Natural killer cell (primary cell): ENCODE measurements around the gene SLC35B2. TPM values are rescaled to one million over a fixed set of nuclear protein-coding genes. Genes with fewer than 3 reads are reported as not detected.
"Not testable (repeated sequence)": the region's sequence is repeated elsewhere in the genome, so short reads cannot be mapped to it uniquely, and the experiment has no call there.

Source experiments
- ATAC-seq, 3 donors: fragments of 150-1000 bp in 2 of 3; fragments of 200-7000 bp in 1 of 3; cut with Tn5 transposase; 1 replicate in 1 of 3; 2 replicates in 2 of 3; pipeline ENCODE4 v1.10.0; 2021; ENCODE audit warnings: mild to moderate bottlenecking in 2 of 3, moderate library complexity in 2 of 3
- DNase-seq, 2 donors: peaks; one replicate each; pipeline versions ENCODE4 v3.0.0 to v3.0.0-alpha.2; 2013 to 2021; ENCODE audit warnings: mixed read lengths in 1 of 2
- H3K27ac ChIP-seq: one replicate; pipeline ENCODE4 v1.5.1; 2013; ENCODE audit warnings: mild to moderate bottlenecking, low read length
- H3K27me3 ChIP-seq: one replicate; pipeline ENCODE4 v1.6.1; 2013; ENCODE audit warnings: low read length; ENCODE audit not compliant: control insufficient read depth, insufficient read depth
- H3K36me3 ChIP-seq: one replicate; pipeline ENCODE4 v1.6.1; 2013; ENCODE audit warnings: low read length; ENCODE audit not compliant: control insufficient read depth, insufficient read depth
- H3K4me1 ChIP-seq: one replicate; pipeline ENCODE4 v1.6.1; 2013; ENCODE audit warnings: low read length; ENCODE audit not compliant: control insufficient read depth, insufficient read depth
- H3K4me3 ChIP-seq: one replicate; pipeline ENCODE4 v1.5.1; 2013; ENCODE audit warnings: low read length
- H3K9me3 ChIP-seq: one replicate; pipeline ENCODE4 v1.6.1; 2013; ENCODE audit warnings: low read length; ENCODE audit not compliant: control insufficient read depth, insufficient read depth
- H3K27ac Mint-ChIP-seq, 2 donors: one replicate each; pipeline ENCODE4 v1.8.0; 2022; ENCODE audit warnings: mild to moderate bottlenecking in 2 of 2, mixed read lengths in 2 of 2, moderate library complexity in 1 of 2
- H3K27me3 Mint-ChIP-seq, 2 donors: one replicate each; pipeline ENCODE4 v1.8.0; 2022; ENCODE audit warnings: low read depth in 2 of 2, mixed read lengths in 2 of 2
- H3K36me3 Mint-ChIP-seq: one replicate; pipeline ENCODE4 v1.8.0; 2022; ENCODE audit warnings: mixed read lengths
- H3K4me1 Mint-ChIP-seq, 2 donors: one replicate each; pipeline ENCODE4 v1.8.0; 2022; ENCODE audit warnings: mixed read lengths in 2 of 2
- H3K4me3 Mint-ChIP-seq: one replicate; pipeline ENCODE4 v1.8.0; 2022; ENCODE audit warnings: mild to moderate bottlenecking, moderate library complexity, mixed read lengths
- H3K9me3 Mint-ChIP-seq, 2 donors: one replicate each; pipeline ENCODE4 v1.8.0; 2022; ENCODE audit warnings: mixed read lengths in 2 of 2
- CTCF ChIP-seq: fragments of 200-600 bp; IDR thresholded peaks from one replicate; pipeline ENCODE4 v1.8.0; 2022; ENCODE audit warnings: antibody characterized with exemption
- WGBS: methylation state at CpG from one replicate; pipeline ENCODE4 v1.1.7; 2013; ENCODE audit warnings: missing lambda C conversion rate; ENCODE audit not compliant: insufficient coverage; 5-methylcytosine and 5-hydroxymethylcytosine counted together
- intact Hi-C: fragments of 100-400 bp; cut with micrococcal nuclease; formaldehyde crosslinking; loops from one replicate; pipeline ENCODE4 v1.14.2; 2022
- total RNA-seq, 4 donors: library from RNA; stranded (reverse); fragments of 120-200 nt in 1 of 4; gene quantifications; one replicate each; pipeline versions ENCODE4 v1.2.3 to v1.2.4, GENCODE V29; 2013 to 2022

Gene SLC35B2
- total RNA-seq, 3 donors from 2014 or later (not counting 1 experiment from before 2014, with no cell fraction given) = 20.9 to 27.7 (median 26.8) TPM

DNA sequence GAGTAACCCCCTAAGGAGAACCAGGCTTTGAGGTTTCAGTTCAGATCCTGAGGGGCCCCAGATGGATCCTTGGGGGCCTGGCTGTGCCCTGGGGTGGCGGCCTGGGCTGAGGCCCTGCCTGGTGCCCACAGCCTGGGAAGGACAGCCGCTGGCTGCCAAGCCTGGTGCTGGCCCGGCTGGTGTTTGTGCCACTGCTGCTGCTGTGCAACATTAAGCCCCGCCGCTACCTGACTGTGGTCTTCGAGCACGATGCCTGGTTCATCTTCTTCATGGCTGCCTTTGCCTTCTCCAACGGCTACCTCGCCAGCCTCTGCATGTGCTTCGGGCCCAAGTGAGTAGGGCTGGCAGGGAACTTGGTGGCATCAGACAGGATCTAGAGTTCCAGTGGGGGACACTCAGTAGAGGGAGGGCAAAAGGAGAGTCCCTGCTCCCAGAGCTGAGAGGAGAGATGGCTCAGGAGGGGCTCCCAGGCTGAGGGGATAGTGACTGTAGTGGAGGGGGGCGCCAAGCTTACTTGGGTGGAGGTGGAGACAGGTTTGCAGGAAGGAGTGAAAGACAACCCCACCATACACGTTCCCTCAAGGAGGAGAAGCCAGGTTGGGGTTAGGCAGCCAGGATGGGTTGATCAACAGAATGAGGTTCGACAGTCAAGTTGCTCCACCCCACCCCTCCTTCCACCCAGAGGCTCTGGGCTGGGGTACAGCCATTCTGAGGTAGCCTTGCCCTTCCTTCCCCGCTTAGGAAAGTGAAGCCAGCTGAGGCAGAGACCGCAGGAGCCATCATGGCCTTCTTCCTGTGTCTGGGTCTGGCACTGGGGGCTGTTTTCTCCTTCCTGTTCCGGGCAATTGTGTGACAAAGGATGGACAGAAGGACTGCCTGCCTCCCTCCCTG lies 24.4 kb downstream of the SLC35B2 start:
- Mint-ChIP-seq H3K27ac (no peak overlapping the region), H3K4me1 (peaks cover 0 to 8% of the 10 kb centered on the region in 2 donors), H3K4me3 (peak overlapping the region; percentile 9), H3K36me3 (no peaks in the 10 kb centered on the region), H3K27me3 (no peaks in the 10 kb centered on the region), H3K9me3 (no peaks in the 10 kb centered on the region)
- Histone ChIP-seq H3K27me3 (no peaks in the 10 kb centered on the region), H3K27ac (no peak overlapping the region), H3K4me1 (peaks cover 17% of the 10 kb centered on the region), H3K9me3 (no peaks in the 10 kb centered on the region), H3K4me3 (no peak overlapping the region), H3K36me3 (no peaks in the 10 kb centered on the region)
- no peak for TF ChIP-seq CTCF
- intact Hi-C loops = no loop called here
- WGBS = 77% methylated on average over 15 of the region's 16 CpGs
- ATAC-seq (no peak), DNase-seq (no peak)

GRCh38 chr6:44231426-44231825 lies 25.9 kb downstream of the SLC35B2 start:
- H3K36me3 Mint-ChIP-seq, H3K4me3 Mint-ChIP-seq, H3K27ac Mint-ChIP-seq, H3K9me3 ChIP-seq, H3K27me3 Mint-ChIP-seq, H3K27ac ChIP-seq, H3K4me3 ChIP-seq, intact Hi-C loops, ATAC-seq, H3K4me1 ChIP-seq, H3K4me1 Mint-ChIP-seq, H3K9me3 Mint-ChIP-seq, H3K27me3 ChIP-seq, DNase-seq, H3K36me3 ChIP-seq: not testable (repeated sequence)
- 83% methylated on average over 9 of the region's 9 CpGs for WGBS

DNA sequence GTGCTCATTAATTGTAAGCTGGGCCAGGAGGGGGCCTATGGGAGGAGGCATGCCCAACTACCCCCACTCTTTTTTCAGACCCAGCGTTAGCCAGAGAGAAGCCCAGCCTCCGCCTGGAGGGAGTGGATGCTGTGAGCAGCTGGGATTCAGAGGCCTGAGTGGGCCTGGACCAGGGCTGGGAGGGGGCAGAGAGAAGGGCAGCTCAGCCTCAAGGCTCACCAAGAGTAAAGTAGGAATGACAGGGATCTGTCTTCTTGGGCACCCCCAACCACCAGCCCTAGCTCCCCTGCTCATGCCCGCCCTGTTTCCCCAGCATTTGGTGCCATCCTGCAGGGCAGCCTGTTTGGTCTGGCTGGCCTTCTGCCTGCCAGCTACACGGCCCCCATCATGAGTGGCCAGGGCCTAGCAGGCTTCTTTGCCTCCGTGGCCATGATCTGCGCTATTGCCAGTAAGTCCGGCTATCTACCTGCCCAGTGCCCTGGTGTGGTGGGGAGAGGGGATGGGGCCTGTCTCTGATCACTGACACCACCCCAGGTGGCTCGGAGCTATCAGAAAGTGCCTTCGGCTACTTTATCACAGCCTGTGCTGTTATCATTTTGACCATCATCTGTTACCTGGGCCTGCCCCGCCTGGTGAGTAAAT lies 27.2 kb downstream of the SLC35B2 start:
- intact Hi-C loops = no loop called here
- Histone ChIP-seq H3K27ac (no peak overlapping the region), H3K9me3 (no peaks in the 10 kb centered on the region), H3K27me3 (no peaks in the 10 kb centered on the region), H3K4me1 (peaks cover 7% of the 10 kb centered on the region), H3K36me3 (no peaks in the 10 kb centered on the region), H3K4me3 (no peak overlapping the region)
- WGBS = 96% methylated on average over 9 of the region's 10 CpGs
- no peak for DNase-seq
- no peak for ATAC-seq
- no peaks in the 10 kb centered on the region for H3K27me3 Mint-ChIP-seq
- H3K36me3 Mint-ChIP-seq = no peaks in the 10 kb centered on the region
- no peaks in the 10 kb centered on the region for H3K9me3 Mint-ChIP-seq
- H3K4me3 Mint-ChIP-seq = no peak overlapping the region
- H3K4me1 Mint-ChIP-seq = no peaks in the 10 kb centered on the region
- no peak for TF ChIP-seq CTCF
- H3K27ac Mint-ChIP-seq = no peak overlapping the region

DNA sequence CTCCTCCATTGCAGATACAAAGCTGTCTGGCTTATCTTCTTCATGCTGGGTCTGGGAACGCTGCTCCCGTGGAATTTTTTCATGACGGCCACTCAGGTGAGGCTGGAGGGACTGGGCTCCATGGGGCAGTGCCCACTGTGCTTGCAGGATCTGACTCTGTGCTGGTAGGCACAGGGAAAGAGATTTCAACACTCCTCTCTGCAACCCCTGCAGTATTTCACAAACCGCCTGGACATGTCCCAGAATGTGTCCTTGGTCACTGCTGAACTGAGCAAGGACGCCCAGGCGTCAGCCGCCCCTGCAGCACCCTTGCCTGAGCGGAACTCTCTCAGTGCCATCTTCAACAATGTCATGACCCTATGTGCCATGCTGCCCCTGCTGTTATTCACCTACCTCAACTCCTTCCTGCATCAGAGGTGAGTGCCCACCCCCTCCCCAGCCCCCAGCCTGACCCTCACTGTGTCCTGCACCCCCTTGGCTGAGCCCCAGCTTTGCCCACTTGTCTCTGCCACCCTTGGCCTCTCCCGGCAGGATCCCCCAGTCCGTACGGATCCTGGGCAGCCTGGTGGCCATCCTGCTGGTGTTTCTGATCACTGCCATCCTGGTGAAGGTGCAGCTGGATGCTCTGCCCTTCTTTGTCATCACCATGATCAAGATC lies 27.8 kb downstream of the SLC35B2 start:
- H3K27ac Mint-ChIP-seq = no peak overlapping the region
- H3K4me3 ChIP-seq = no peak overlapping the region
- no peaks in the 10 kb centered on the region for H3K36me3 ChIP-seq
- no peaks in the 10 kb centered on the region for H3K27me3 Mint-ChIP-seq
- DNase-seq (no peak), ATAC-seq (no peak)
- H3K9me3 Mint-ChIP-seq = no peaks in the 10 kb centered on the region
- no peak for TF ChIP-seq CTCF
- H3K36me3 Mint-ChIP-seq = no peaks in the 10 kb centered on the region
- intact Hi-C loops = no loop called here
- H3K4me1 Mint-ChIP-seq = peaks cover 3% of the 10 kb centered on the region in 2 donors
- peaks cover 7% of the 10 kb centered on the region for H3K4me1 ChIP-seq
- no peaks in the 10 kb centered on the region for H3K9me3 ChIP-seq
- 97% methylated on average over 11 of the region's 11 CpGs for WGBS
- no peaks in the 10 kb centered on the region for H3K27me3 ChIP-seq
- no peak overlapping the region for H3K4me3 Mint-ChIP-seq
- H3K27ac ChIP-seq = no peak overlapping the region
